LNCAP (cell line): ENCODE data around the gene CMSS1.

Source experiments
- CTCF ChIP-seq: fragments of 450-650 bp; IDR thresholded peaks from 2 replicates; pipeline ENCODE4 v1.5.1; 2017; ENCODE audit warnings: mild to moderate bottlenecking

CMSS1 gene

GRCh38 chr3:100008081-100008698 is 190.5 kb downstream of the CMSS1 start:
- TF ChIP-seq CTCF, result no peak

GRCh38 chr3:100009276-100010086 is 191.8 kb downstream of the CMSS1 start:
- TF ChIP-seq CTCF, result no peak

- TF ChIP-seq CTCF, result no peak
Observed at GRCh38 chr3:100010087-100010417, 192.4 kb downstream of the CMSS1 start.

- TF ChIP-seq CTCF, result no peak
Observed at GRCh38 chr3:100018806-100019205, 201.1 kb downstream of the CMSS1 start.

- TF ChIP-seq CTCF, result no peak
Observed at GRCh38 chr3:100019719-100020118, 202.1 kb downstream of the CMSS1 start.

- no peak for TF ChIP-seq CTCF
Observed at GRCh38 chr3:100020876-100021644, 203.4 kb downstream of the CMSS1 start.

GRCh38 chr3:100022506-100022905 is 204.8 kb downstream of the CMSS1 start:
- TF ChIP-seq CTCF, result no peak
